Vagina (tissue), 2 donors: ENCODE results near the gene CRAMP1. TPM values are rescaled to one million over a fixed set of nuclear protein-coding genes. Genes with fewer than 3 reads are reported as not detected.
"Not testable (repeated sequence)": the region's sequence is repeated elsewhere in the genome, so short reads cannot be mapped to it uniquely, and the experiment has no call there.

Experiments
- DNase-seq, 2 donors: peaks; one replicate each; pipeline ENCODE4 v3.0.0-alpha.2; 2017; ENCODE audit errors: extremely low spot score in 2 of 2
- H3K27ac ChIP-seq: fragments of 200-600 bp; sonication (generic); one replicate; pipeline ENCODE4 v1.5.1; 2019
- H3K27me3 ChIP-seq: fragments of 200-600 bp; sonication (generic); one replicate; pipeline ENCODE4 v1.5.1; 2019
- H3K36me3 ChIP-seq, 2 donors: fragments of 200-600 bp; sonication (generic); one replicate each; pipeline ENCODE4 v1.5.1; 2017 to 2019
- H3K4me1 ChIP-seq: fragments of 200-600 bp; sonication (generic); one replicate; pipeline ENCODE4 v1.5.1; 2019
- H3K4me3 ChIP-seq, 2 donors: fragments of 200-600 bp; sonication (generic); 1 replicate in 1 of 2; 2 replicates in 1 of 2; pipeline ENCODE4 v1.5.1; 2016 to 2019
- H3K9me3 ChIP-seq: fragments of 200-600 bp; sonication (generic); one replicate; pipeline ENCODE4 v1.5.1; 2019
- POLR2A ChIP-seq, 2 donors: fragments of 450-650 bp; IDR thresholded peaks; one replicate each; pipeline ENCODE4 v1.6.1; 2017; ENCODE audit warnings: antibody characterized with exemption in 2 of 2, mild to moderate bottlenecking in 2 of 2, moderate library complexity in 2 of 2
- POLR2AphosphoS5 ChIP-seq, 2 donors: sonication (generic); formaldehyde crosslinking; IDR thresholded peaks; one replicate each; pipeline ENCODE4 v1.9.0; 2017; ENCODE audit warnings: antibody characterized with exemption in 2 of 2, mild to moderate bottlenecking in 2 of 2, low read depth in 1 of 2; ENCODE audit not compliant: insufficient read depth in 1 of 2
- intact Hi-C: fragments of 100-400 bp; cut with DNase I; formaldehyde crosslinking; loops from one replicate; pipeline ENCODE4 v1.15.1; 2023
- total RNA-seq: library from RNA; depleted of rRNA; stranded (reverse); fragments of >200 nt; gene quantifications from one replicate; pipeline ENCODE4 v1.2.3, GENCODE V29; 2016
- TF ChIP-seq, protein P1 (sequence below), 3 experiments: fragments of 450-650 bp in 2 of 3; fragments of 200-600 bp in 1 of 3; sonication (generic) in 1 of 3; IDR thresholded peaks; one replicate each; pipeline ENCODE4 v1.5.1; 2017 to 2019; ENCODE audit warnings: antibody characterized with exemption in 3 of 3, mild to moderate bottlenecking in 2 of 3, moderate library complexity in 2 of 3

CRAMP1 gene
- total RNA-seq, 1 donor from 2014 or later, result 13.8 TPM

- Histone ChIP-seq H3K36me3 (no peaks in the 10 kb centered on the region), H3K9me3 (no peaks in the 10 kb centered on the region), H3K4me1 (peaks cover 52% of the 10 kb centered on the region), H3K27ac (no peak overlapping the region), H3K27me3 (no peaks in the 10 kb centered on the region), H3K4me3 (no peak overlapping the region)
- intact Hi-C loops, result no loop called here
- DNase-seq, result no peak
- TF ChIP-seq, protein P1, sequence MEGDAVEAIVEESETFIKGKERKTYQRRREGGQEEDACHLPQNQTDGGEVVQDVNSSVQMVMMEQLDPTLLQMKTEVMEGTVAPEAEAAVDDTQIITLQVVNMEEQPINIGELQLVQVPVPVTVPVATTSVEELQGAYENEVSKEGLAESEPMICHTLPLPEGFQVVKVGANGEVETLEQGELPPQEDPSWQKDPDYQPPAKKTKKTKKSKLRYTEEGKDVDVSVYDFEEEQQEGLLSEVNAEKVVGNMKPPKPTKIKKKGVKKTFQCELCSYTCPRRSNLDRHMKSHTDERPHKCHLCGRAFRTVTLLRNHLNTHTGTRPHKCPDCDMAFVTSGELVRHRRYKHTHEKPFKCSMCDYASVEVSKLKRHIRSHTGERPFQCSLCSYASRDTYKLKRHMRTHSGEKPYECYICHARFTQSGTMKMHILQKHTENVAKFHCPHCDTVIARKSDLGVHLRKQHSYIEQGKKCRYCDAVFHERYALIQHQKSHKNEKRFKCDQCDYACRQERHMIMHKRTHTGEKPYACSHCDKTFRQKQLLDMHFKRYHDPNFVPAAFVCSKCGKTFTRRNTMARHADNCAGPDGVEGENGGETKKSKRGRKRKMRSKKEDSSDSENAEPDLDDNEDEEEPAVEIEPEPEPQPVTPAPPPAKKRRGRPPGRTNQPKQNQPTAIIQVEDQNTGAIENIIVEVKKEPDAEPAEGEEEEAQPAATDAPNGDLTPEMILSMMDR (IDR thresholded peaks at IDR 0.05), result no peak
- TF ChIP-seq POLR2A (IDR thresholded peaks at IDR 0.05), result no peak
- TF ChIP-seq POLR2AphosphoS5 (IDR thresholded peaks at IDR 0.05; ENCODE audit: insufficient read depth in 1 of 2, low read depth in 1 of 2), result no peak
Measured at GRCh38 chr16:1710811-1711507, 98.8 kb downstream of the CRAMP1 start.

DNA sequence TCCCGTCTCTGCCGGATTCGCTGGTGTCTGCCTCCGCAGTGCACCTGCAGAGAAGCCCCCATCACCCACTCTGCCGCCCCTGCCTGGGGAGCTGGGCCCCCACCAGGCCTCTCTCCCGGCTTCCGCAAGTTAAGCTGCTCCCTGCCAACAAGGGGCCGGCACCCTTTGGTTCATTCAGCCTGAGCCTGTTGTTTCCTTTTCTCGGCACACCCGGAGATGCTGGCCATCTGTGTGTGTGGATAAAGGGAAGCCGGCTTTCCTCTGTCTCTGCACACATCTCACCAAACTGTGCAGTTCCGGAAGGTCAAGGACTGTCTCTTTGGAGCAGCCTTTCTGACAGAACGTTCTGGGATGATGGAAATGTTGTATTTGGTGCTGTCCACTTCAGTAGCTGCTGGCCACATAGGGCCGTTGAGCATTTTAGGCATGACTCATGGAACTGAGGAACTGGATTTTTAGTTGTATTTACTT is 100.7 kb downstream of the CRAMP1 start:
- H3K27me3 ChIP-seq, result no peaks in the 10 kb centered on the region
- DNase-seq, result no peak
- H3K9me3 ChIP-seq, result no peaks in the 10 kb centered on the region
- intact Hi-C loops, result no loop called here
- peaks cover 39% of the 10 kb centered on the region for H3K4me1 ChIP-seq
- TF ChIP-seq POLR2AphosphoS5 (IDR thresholded peaks at IDR 0.05; ENCODE audit: insufficient read depth in 1 of 2, low read depth in 1 of 2), result no peak
- TF ChIP-seq, protein P1 (IDR thresholded peaks at IDR 0.05), result no peak
- no peak for TF ChIP-seq POLR2A (IDR thresholded peaks at IDR 0.05)
- H3K4me3 ChIP-seq, result no peak overlapping the region
- no peak overlapping the region for H3K27ac ChIP-seq
- H3K36me3 ChIP-seq, result no peaks in the 10 kb centered on the region

GRCh38 chr16:1713331-1713730 is 101.2 kb downstream of the CRAMP1 start:
- no peak overlapping the region for H3K4me3 ChIP-seq
- TF ChIP-seq POLR2A (IDR thresholded peaks at IDR 0.05) (no peak), POLR2AphosphoS5 (IDR thresholded peaks at IDR 0.05; ENCODE audit: insufficient read depth in 1 of 2, low read depth in 1 of 2) (no peak)
- TF ChIP-seq, protein P1 (IDR thresholded peaks at IDR 0.05), result no peak
- H3K27ac ChIP-seq, result no peak overlapping the region
- intact Hi-C loops, result no loop called here
- H3K36me3 ChIP-seq, result no peaks in the 10 kb centered on the region
- no peaks in the 10 kb centered on the region for H3K27me3 ChIP-seq
- H3K9me3 ChIP-seq, result no peaks in the 10 kb centered on the region
- H3K4me1 ChIP-seq, result peaks cover 34% of the 10 kb centered on the region
- DNase-seq, result no peak

- peaks cover 28% of the 10 kb centered on the region for H3K4me1 ChIP-seq
- no peaks in the 10 kb centered on the region for H3K27me3 ChIP-seq
- no peak overlapping the region for H3K27ac ChIP-seq
- H3K4me3 ChIP-seq, result no peak overlapping the region
- DNase-seq, result no peak
- no peaks in the 10 kb centered on the region for H3K9me3 ChIP-seq
- no peaks in the 10 kb centered on the region for H3K36me3 ChIP-seq
- intact Hi-C loops, result no loop called here
- TF ChIP-seq POLR2A (IDR thresholded peaks at IDR 0.05) (no peak), POLR2AphosphoS5 (IDR thresholded peaks at IDR 0.05; ENCODE audit: insufficient read depth in 1 of 2, low read depth in 1 of 2) (no peak)
- TF ChIP-seq, protein P1 (IDR thresholded peaks at IDR 0.05), result no peak
Measured at GRCh38 chr16:1713933-1714332, 101.8 kb downstream of the CRAMP1 start.

DNA sequence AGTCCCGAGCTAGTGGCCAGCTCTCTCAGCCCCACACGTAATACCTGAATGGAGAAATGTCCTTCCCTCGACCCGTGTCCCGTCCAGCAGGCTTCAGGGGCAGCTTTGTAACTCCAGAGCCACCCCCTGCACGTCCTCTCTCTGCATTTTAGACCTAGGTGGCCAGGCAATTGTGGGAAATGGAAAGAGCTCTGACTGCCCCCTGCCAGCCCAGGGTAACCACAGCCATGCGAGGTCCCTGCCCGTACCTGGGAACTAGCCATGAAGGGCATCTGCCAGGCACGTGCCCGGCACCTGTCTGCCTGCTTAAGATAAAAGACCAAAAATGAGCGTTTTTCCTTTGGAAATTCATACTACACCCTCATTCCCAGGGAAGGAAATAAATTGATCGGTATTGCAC is 103.1 kb downstream of the CRAMP1 start:
- TF ChIP-seq, protein P1 (IDR thresholded peaks at IDR 0.05), result no peak
- TF ChIP-seq POLR2AphosphoS5 (IDR thresholded peaks at IDR 0.05; ENCODE audit: insufficient read depth in 1 of 2, low read depth in 1 of 2) (no peak), POLR2A (IDR thresholded peaks at IDR 0.05) (no peak)
- intact Hi-C loops, result no loop called here
- H3K27me3 ChIP-seq, result no peaks in the 10 kb centered on the region
- peaks cover 20% of the 10 kb centered on the region for H3K4me1 ChIP-seq
- H3K4me3 ChIP-seq, result no peak overlapping the region
- no peak overlapping the region for H3K27ac ChIP-seq
- DNase-seq, result no peak
- no peaks in the 10 kb centered on the region for H3K9me3 ChIP-seq
- no peaks in the 10 kb centered on the region for H3K36me3 ChIP-seq

- H3K27me3 ChIP-seq, intact Hi-C loops: not testable (repeated sequence)
- peaks cover 32% of the 10 kb centered on the region for H3K4me1 ChIP-seq
Measured at GRCh38 chr16:1718236-1718635, 106.1 kb downstream of the CRAMP1 start.

GRCh38 chr16:1719559-1720229 is 107.5 kb downstream of the CRAMP1 start:
- H3K27me3 ChIP-seq, H3K4me3 ChIP-seq, DNase-seq, H3K27ac ChIP-seq, intact Hi-C loops, H3K9me3 ChIP-seq, H3K36me3 ChIP-seq: not testable (repeated sequence)
- H3K4me1 ChIP-seq, result peaks cover 35% of the 10 kb centered on the region

More at GRCh38 chr16:1718236-1718635, 106.1 kb downstream of the CRAMP1 start:
- not testable (repeated sequence) for H3K9me3 ChIP-seq, DNase-seq, H3K27ac ChIP-seq, H3K4me3 ChIP-seq, H3K36me3 ChIP-seq
